Stomach (tissue), 9 donors: ENCODE results near the gene NOS2. TPM values are rescaled to one million over a fixed set of nuclear protein-coding genes. Genes with fewer than 3 reads are reported as not detected.

Experiments used
- DNase-seq, 2 donors: peaks; one replicate each; pipeline versions ENCODE4 v3.0.0 to v3.0.0-alpha.2; 2013 to 2019
- H3K27ac ChIP-seq, 5 donors: fragments of 200-600 bp in 4 of 5; sonication (generic) in 4 of 5; one replicate each; pipeline ENCODE4 v1.5.1; 2013 to 2019; ENCODE audit warnings: mild to moderate bottlenecking in 1 of 5, moderate library complexity in 1 of 5
- H3K27me3 ChIP-seq, 3 donors: fragments of 200-600 bp; sonication (generic); one replicate each; pipeline ENCODE4 v1.5.1; 2017 to 2019; ENCODE audit warnings: mixed run types in 1 of 3
- H3K36me3 ChIP-seq, 4 donors: fragments of 200-600 bp; sonication (generic); 1 replicate in 3 of 4; 2 replicates in 1 of 4; pipeline ENCODE4 v1.5.1; 2016 to 2019
- H3K4me1 ChIP-seq, 4 donors: fragments of 200-600 bp; sonication (generic); one replicate each; pipeline ENCODE4 v1.5.1; 2016 to 2019
- H3K4me3 ChIP-seq, 4 donors: fragments of 200-600 bp; sonication (generic) in 3 of 4; one replicate each; pipeline ENCODE4 v1.5.1; 2016 to 2019; ENCODE audit warnings: mild to moderate bottlenecking in 1 of 4
- H3K9me3 ChIP-seq, 4 donors: fragments of 200-600 bp; sonication (generic); one replicate each; pipeline ENCODE4 v1.5.1; 2016 to 2019
- EP300 ChIP-seq: sonication (generic); formaldehyde crosslinking; IDR thresholded peaks from one replicate; pipeline ENCODE4 v1.6.1; 2017; ENCODE audit warnings: antibody characterized with exemption
- POLR2A ChIP-seq, 4 donors: fragments of 450-650 bp; IDR thresholded peaks; one replicate each; pipeline ENCODE4 v1.6.1; 2016; ENCODE audit warnings: antibody characterized with exemption in 4 of 4, control low read depth in 2 of 4, mild to moderate bottlenecking in 1 of 4, moderate library complexity in 1 of 4
- POLR2AphosphoS5 ChIP-seq, 3 donors: sonication (generic); formaldehyde crosslinking; IDR thresholded peaks; one replicate each; pipeline ENCODE4 v1.6.1; 2016; ENCODE audit warnings: antibody characterized with exemption in 3 of 3
- WGBS, 5 donors: extraction: QIAGEN DNeasy Blood & Tissue Kit in 3 of 5; methylation state at CpG; one replicate each; pipeline versions ENCODE4 v1.1.5 to v1.1.7; 2013 to 2018; 5-methylcytosine and 5-hydroxymethylcytosine counted together
- intact Hi-C: fragments of 100-400 bp; cut with DNase I; formaldehyde crosslinking; loops from one replicate; pipeline ENCODE4 v1.15.1; 2023; ENCODE audit warnings: low total_unique reads
- polyA plus RNA-seq, 3 donors: library from polyadenylated mRNA; stranded (reverse); fragments of 200-250 nt; gene quantifications; one replicate each; pipeline ENCODE4 v1.2.3, GENCODE V29; 2013
- total RNA-seq, 5 donors: library from RNA; depleted of rRNA; stranded (reverse); fragments of >200 nt; gene quantifications; one replicate each; pipeline versions ENCODE4 v1.1.0 to v1.2.3, GENCODE V29; 2014 to 2016
- TF ChIP-seq, protein P1 (sequence below), 7 experiments: fragments of 450-650 bp in 4 of 7; fragments of 200-600 bp in 3 of 7; sonication (generic) in 3 of 7; IDR thresholded peaks; one replicate each; pipeline ENCODE4 v1.5.1; 2016 to 2019; ENCODE audit warnings: antibody characterized with exemption in 7 of 7, control low read depth in 2 of 7, mild to moderate bottlenecking in 1 of 7
- donor health status: healthy with polysubstance abuse.
- donor health status: Bipolar disorder and iron deficiency.
- donor health status: healthy.

NOS2 gene
- total and polyA plus RNA-seq, 8 donors, result 0.18 to 0.87 (median 0.20) TPM; not detected in 5

- TF ChIP-seq EP300, result no peak
- no peak for TF ChIP-seq POLR2A (IDR thresholded peaks at IDR 0.05)
- TF ChIP-seq, protein P1, sequence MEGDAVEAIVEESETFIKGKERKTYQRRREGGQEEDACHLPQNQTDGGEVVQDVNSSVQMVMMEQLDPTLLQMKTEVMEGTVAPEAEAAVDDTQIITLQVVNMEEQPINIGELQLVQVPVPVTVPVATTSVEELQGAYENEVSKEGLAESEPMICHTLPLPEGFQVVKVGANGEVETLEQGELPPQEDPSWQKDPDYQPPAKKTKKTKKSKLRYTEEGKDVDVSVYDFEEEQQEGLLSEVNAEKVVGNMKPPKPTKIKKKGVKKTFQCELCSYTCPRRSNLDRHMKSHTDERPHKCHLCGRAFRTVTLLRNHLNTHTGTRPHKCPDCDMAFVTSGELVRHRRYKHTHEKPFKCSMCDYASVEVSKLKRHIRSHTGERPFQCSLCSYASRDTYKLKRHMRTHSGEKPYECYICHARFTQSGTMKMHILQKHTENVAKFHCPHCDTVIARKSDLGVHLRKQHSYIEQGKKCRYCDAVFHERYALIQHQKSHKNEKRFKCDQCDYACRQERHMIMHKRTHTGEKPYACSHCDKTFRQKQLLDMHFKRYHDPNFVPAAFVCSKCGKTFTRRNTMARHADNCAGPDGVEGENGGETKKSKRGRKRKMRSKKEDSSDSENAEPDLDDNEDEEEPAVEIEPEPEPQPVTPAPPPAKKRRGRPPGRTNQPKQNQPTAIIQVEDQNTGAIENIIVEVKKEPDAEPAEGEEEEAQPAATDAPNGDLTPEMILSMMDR (IDR thresholded peaks at IDR 0.05), result no peak
- no peak for TF ChIP-seq POLR2AphosphoS5 (IDR thresholded peaks at IDR 0.05)
These were observed 18.8 kb upstream of the NOS2 start for GRCh38 chr17:27819145-27819544.

GRCh38 chr17:27818401-27819105 is 18.2 kb upstream of the NOS2 start:
- no peaks in the 10 kb centered on the region for H3K36me3 ChIP-seq
- H3K4me3 ChIP-seq, result no peak overlapping the region
- no peak for TF ChIP-seq POLR2A (IDR thresholded peaks at IDR 0.05)
- WGBS, 5 donors, result 46 to 62% (median 51%) methylated on average over 7 of the region's 7 CpGs
- H3K27ac ChIP-seq, result peak overlapping the region in 1 of 5 donors; percentile 20
- peaks cover 0 to 9% (median 0%) of the 10 kb centered on the region in 4 donors for H3K4me1 ChIP-seq
- H3K27me3 ChIP-seq, result no peaks in the 10 kb centered on the region
- H3K9me3 ChIP-seq, result peaks cover 0 to 18% (median 6%) of the 10 kb centered on the region in 4 donors
- intact Hi-C loops, result no loop called here
- DNase-seq, result peak in 1 of 2 donors; percentile 84

More at GRCh38 chr17:27819145-27819544, 18.8 kb upstream of the NOS2 start:
- H3K4me1 ChIP-seq, result peaks cover 0 to 9% (median 0%) of the 10 kb centered on the region in 4 donors
- no peak overlapping the region for H3K27ac ChIP-seq
- WGBS, 5 donors, result 68 to 84% (median 75%) methylated on average over 1 of the region's 1 CpG
- peaks cover 0 to 18% (median 6%) of the 10 kb centered on the region in 4 donors for H3K9me3 ChIP-seq
- no peaks in the 10 kb centered on the region for H3K27me3 ChIP-seq
- H3K36me3 ChIP-seq, result no peaks in the 10 kb centered on the region
- intact Hi-C loops, result no loop called here
- DNase-seq, result no peak
- no peak overlapping the region for H3K4me3 ChIP-seq

DNA sequence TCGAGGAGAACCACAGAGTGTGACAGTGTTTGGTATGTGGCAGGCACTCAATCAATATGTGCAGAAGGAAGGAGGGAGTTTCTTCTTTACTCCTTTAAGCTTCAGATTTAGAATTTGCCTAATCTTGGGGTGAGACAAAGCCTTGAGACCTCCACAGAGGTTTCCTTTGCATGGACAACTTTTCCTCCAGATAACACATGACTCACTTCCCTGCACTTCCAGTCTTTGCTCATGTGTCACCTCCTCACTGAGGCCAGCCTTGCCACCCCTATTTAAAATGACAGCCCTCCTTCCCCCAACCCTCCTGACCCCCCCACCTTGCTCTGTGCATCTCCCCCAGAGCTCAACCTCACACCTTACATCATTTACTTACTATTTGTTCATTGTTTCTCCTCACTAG is 17.4 kb upstream of the NOS2 start:
- 44 to 71% (median 52%) methylated on average over 1 of the region's 1 CpG for WGBS, 5 donors
- H3K27ac ChIP-seq, result no peak overlapping the region
- H3K9me3 ChIP-seq, result peaks cover 0 to 16% (median 6%) of the 10 kb centered on the region in 4 donors
- no peak for TF ChIP-seq POLR2A (IDR thresholded peaks at IDR 0.05)
- no peak for TF ChIP-seq POLR2AphosphoS5 (IDR thresholded peaks at IDR 0.05)
- no peak for TF ChIP-seq EP300
- TF ChIP-seq, protein P1 (IDR thresholded peaks at IDR 0.05), result no peak
- intact Hi-C loops, result no loop called here
- H3K36me3 ChIP-seq, result no peaks in the 10 kb centered on the region
- H3K4me1 ChIP-seq, result peaks cover 0 to 9% (median 0%) of the 10 kb centered on the region in 4 donors
- no peaks in the 10 kb centered on the region for H3K27me3 ChIP-seq
- DNase-seq, result no peak
- no peak overlapping the region for H3K4me3 ChIP-seq

DNA sequence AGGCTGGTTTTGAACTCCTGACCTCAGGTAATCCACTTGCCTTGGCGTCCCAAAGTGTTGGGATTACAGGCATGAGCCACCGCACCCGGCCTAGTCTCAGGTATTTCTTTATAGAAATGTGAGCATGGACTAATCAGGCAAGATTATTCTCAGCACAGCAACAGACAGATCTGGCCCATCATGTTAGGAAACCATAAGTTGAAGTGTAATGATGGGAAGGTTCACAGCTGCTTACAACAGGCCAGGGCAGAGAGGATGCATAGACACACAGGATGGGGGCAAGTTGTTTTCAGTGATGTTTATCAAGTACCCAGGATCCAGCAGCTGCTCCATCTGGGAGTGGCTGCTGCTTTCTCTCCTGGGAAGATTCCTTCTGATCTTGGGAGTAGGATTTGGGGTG is 16.6 kb upstream of the NOS2 start:
- peaks cover 0 to 9% (median 0%) of the 10 kb centered on the region in 4 donors for H3K4me1 ChIP-seq
- no peak overlapping the region for H3K4me3 ChIP-seq
- intact Hi-C loops, result no loop called here
- no peaks in the 10 kb centered on the region for H3K36me3 ChIP-seq
- no peak for DNase-seq
- WGBS, 5 donors, result 84 to 93% (median 87%) methylated on average over 3 of the region's 3 CpGs
- no peak overlapping the region for H3K27ac ChIP-seq
- H3K9me3 ChIP-seq, result peaks cover 0 to 9% (median 4%) of the 10 kb centered on the region in 4 donors
- H3K27me3 ChIP-seq, result no peaks in the 10 kb centered on the region
- no peak for TF ChIP-seq POLR2A (IDR thresholded peaks at IDR 0.05)
- TF ChIP-seq, protein P1 (IDR thresholded peaks at IDR 0.05), result no peak
- TF ChIP-seq POLR2AphosphoS5 (IDR thresholded peaks at IDR 0.05), result no peak
- no peak for TF ChIP-seq EP300

GRCh38 chr17:27811961-27812360 is 11.6 kb upstream of the NOS2 start:
- no peak for DNase-seq
- 67 to 81% (median 70%) methylated on average over 6 of the region's 6 CpGs for WGBS, 5 donors

More at GRCh38 chr17:27811961-27812360, 11.6 kb upstream of the NOS2 start:
- Histone ChIP-seq H3K4me3 (no peak overlapping the region), H3K27ac (no peak overlapping the region), H3K4me1 (peaks cover 0 to 11% (median 10%) of the 10 kb centered on the region in 4 donors), H3K27me3 (no peaks in the 10 kb centered on the region), H3K9me3 (no peaks in the 10 kb centered on the region), H3K36me3 (no peaks in the 10 kb centered on the region)
- no peak for TF ChIP-seq EP300
- TF ChIP-seq, protein P1 (IDR thresholded peaks at IDR 0.05), result no peak
- TF ChIP-seq POLR2AphosphoS5 (IDR thresholded peaks at IDR 0.05), result no peak
- intact Hi-C loops, result no loop called here
